Measurements from ENCODE around the gene CACNA2D3. TPM values are rescaled to one million over a fixed set of nuclear protein-coding genes. Genes with fewer than 3 reads are reported as not detected.

CACNA2D3 gene
- total and polyA plus RNA-seq, 7 donors = 2.7 to 13.5 (median 9.0) TPM

DNA sequence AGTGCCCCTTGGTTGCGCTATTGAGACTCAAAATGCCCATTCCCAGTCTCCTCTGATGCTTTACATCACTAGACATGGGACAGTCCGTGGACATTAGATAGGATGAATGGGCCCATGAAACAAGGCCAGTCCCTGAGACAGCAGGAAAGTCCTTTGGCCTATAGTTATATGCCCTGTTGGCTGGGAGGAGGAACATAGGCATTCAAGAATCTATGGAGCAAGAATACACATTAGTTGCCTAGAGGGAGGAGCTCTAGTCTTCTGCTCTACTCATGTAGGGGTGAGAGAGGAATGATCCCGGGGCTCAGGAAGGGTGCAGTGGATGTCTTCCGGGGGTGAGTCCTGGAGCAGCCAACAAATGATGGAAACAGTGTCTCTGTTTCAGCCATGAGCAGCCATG lies 863.5 kb downstream of the CACNA2D3 start:
- Histone ChIP-seq H3K27ac (no peak overlapping the region), H3K4me1 (peaks cover 8% of the 10 kb centered on the region), H3K36me3 (ENCODE audit: insufficient read depth in 1 of 2, low read depth in 1 of 2) (no peaks in the 10 kb centered on the region), H3K27me3 (ENCODE audit: insufficient read depth in 3 of 3, low read length in 2 of 3) (no peaks in the 10 kb centered on the region), H3K4me3 (no peak overlapping the region), H3K9me3 (no peaks in the 10 kb centered on the region)
- TF ChIP-seq, protein P1, sequence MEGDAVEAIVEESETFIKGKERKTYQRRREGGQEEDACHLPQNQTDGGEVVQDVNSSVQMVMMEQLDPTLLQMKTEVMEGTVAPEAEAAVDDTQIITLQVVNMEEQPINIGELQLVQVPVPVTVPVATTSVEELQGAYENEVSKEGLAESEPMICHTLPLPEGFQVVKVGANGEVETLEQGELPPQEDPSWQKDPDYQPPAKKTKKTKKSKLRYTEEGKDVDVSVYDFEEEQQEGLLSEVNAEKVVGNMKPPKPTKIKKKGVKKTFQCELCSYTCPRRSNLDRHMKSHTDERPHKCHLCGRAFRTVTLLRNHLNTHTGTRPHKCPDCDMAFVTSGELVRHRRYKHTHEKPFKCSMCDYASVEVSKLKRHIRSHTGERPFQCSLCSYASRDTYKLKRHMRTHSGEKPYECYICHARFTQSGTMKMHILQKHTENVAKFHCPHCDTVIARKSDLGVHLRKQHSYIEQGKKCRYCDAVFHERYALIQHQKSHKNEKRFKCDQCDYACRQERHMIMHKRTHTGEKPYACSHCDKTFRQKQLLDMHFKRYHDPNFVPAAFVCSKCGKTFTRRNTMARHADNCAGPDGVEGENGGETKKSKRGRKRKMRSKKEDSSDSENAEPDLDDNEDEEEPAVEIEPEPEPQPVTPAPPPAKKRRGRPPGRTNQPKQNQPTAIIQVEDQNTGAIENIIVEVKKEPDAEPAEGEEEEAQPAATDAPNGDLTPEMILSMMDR (IDR thresholded peaks at IDR 0.05) = no peak
- no peak for DNase-seq
- WGBS, 3 donors = 94 to 100% (median 94%) methylated on average over 4 of the region's 4 CpGs
- ATAC-seq = no peak
- intact Hi-C loops (cut with DNase I) = no loop called here

DNA sequence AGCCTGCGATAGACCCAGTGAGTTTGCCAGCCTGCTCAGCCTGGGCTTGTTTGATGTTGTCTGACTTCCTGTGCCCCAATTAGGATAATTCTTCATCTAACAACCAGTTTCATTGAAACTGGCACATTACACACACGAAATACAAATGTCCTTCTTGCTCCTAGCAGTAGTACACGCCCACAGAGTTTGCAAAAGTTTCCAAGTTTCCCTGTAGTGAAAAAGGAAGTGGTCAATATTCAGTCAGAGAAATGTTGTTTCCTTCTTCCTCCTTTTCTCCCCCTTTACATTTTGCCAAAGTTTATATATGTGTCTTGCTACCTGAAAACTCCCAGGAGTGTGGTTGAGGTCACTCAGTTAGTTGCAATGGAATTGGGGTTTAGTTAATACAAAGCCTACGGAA lies 863.9 kb downstream of the CACNA2D3 start:
- H3K4me3 ChIP-seq = no peak overlapping the region
- DNase-seq = no peak
- H3K4me1 ChIP-seq = peaks cover 8% of the 10 kb centered on the region
- ATAC-seq = no peak
- no peaks in the 10 kb centered on the region for H3K27me3 ChIP-seq (ENCODE audit: insufficient read depth in 3 of 3, low read length in 2 of 3)
- H3K36me3 ChIP-seq (ENCODE audit: insufficient read depth in 1 of 2, low read depth in 1 of 2) = no peaks in the 10 kb centered on the region
- H3K9me3 ChIP-seq = no peaks in the 10 kb centered on the region
- 85 to 86% (median 86%) methylated on average over 4 of the region's 4 CpGs for WGBS, 3 donors
- TF ChIP-seq, protein P1 (IDR thresholded peaks at IDR 0.05) = no peak
- intact Hi-C loops (cut with DNase I) = no loop called here
- no peak overlapping the region for H3K27ac ChIP-seq

DNA sequence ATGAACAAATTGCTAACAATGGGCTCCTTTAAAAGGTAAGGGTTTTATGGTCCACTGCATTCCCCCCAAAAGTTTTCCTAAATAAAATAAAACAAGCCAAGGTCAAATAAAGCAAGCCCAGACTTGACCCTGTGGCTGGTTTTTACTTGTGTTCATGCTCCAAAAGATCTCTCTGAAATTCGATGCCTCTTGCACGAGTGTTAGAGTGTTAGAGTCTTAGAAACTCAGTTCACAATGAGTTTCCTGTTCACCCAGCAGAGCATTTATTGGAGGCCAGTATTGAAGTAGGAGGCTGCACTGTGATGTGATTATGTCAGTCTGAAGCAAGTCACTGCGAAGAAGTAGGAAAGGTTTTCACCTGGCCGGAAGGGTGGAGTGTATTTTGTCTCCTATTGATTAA lies 865.4 kb downstream of the CACNA2D3 start:
- Histone ChIP-seq H3K9me3 (no peaks in the 10 kb centered on the region), H3K4me1 (peaks cover 8% of the 10 kb centered on the region), H3K27ac (no peak overlapping the region), H3K4me3 (no peak overlapping the region), H3K36me3 (ENCODE audit: insufficient read depth in 1 of 2, low read depth in 1 of 2) (no peaks in the 10 kb centered on the region), H3K27me3 (ENCODE audit: insufficient read depth in 3 of 3, low read length in 2 of 3) (no peaks in the 10 kb centered on the region)
- 64 to 76% (median 64%) methylated on average over 4 of the region's 4 CpGs for WGBS, 3 donors
- DNase-seq (no peak), ATAC-seq (no peak)
- intact Hi-C loops (cut with DNase I) = no loop called here
- TF ChIP-seq, protein P1 (IDR thresholded peaks at IDR 0.05) = no peak

DNA sequence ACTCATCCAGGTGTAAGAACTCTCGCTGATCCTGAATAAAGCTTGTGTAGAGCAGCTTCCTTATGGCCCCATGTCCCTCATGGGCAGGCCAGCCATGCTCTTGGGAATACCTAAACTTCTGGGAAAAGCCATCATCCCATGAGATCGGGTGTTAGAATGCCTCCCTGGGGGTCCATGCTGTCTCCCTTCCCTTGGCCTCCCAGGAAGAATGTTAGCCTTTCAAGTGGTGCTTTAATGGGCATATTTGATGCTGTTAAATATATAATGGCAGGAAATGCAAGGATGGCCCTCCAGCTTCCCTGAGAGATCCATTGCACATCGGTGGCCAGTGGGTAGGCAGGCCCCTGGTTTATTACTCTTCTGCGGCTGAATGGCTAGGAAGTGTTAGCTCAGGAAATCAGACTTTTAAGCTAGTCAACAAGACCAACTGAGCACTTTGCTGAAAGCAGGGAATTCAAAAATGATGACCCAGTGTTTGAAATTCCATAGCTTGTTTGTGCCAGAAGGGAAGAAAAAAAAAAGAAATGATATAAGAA lies 866.0 kb downstream of the CACNA2D3 start:
- DNase-seq = no peak
- H3K27ac ChIP-seq = no peak overlapping the region
- no peaks in the 10 kb centered on the region for H3K9me3 ChIP-seq
- intact Hi-C loops (cut with DNase I) = no loop called here
- no peak overlapping the region for H3K4me3 ChIP-seq
- peaks cover 13% of the 10 kb centered on the region for H3K4me1 ChIP-seq
- 54 to 70% (median 69%) methylated on average over 4 of the region's 4 CpGs for WGBS, 3 donors
- TF ChIP-seq, protein P1 (IDR thresholded peaks at IDR 0.05) = no peak
- no peaks in the 10 kb centered on the region for H3K36me3 ChIP-seq (ENCODE audit: insufficient read depth in 1 of 2, low read depth in 1 of 2)
- peak in 2 of 4 donors; percentile 28 to 43 for ATAC-seq
- H3K27me3 ChIP-seq (ENCODE audit: insufficient read depth in 3 of 3, low read length in 2 of 3) = no peaks in the 10 kb centered on the region

All from psoas muscle (tissue), 8 donors.